ENCODE data around the gene CSNK1A1.

GRCh38 chr5:149474198-149474597 is 77.0 kb downstream of the CSNK1A1 start:
- TF ChIP-seq CTCF (IDR thresholded peaks at IDR 0.05) = no peak
- no peak for TF ChIP-seq POLR2A (IDR thresholded peaks at IDR 0.05)
- no peak for TF ChIP-seq EP300 (IDR thresholded peaks at IDR 0.05)
